Activated T-helper 9 cell treated with anti-CD3 and anti-CD28 coated beads, Interleukin-2, amount 50 U/mL, for 16 hours (primary cell): ENCODE data around the gene TRIM56.
"Not testable (repeated sequence)": the region's sequence is repeated elsewhere in the genome, so short reads cannot be mapped to it uniquely, and the experiment has no call there.

Source experiments
- DNase-seq: peaks from one replicate; pipeline ENCODE4 v3.0.0-alpha.2; 2020; ENCODE audit warnings: low read depth

TRIM56 gene

DNA sequence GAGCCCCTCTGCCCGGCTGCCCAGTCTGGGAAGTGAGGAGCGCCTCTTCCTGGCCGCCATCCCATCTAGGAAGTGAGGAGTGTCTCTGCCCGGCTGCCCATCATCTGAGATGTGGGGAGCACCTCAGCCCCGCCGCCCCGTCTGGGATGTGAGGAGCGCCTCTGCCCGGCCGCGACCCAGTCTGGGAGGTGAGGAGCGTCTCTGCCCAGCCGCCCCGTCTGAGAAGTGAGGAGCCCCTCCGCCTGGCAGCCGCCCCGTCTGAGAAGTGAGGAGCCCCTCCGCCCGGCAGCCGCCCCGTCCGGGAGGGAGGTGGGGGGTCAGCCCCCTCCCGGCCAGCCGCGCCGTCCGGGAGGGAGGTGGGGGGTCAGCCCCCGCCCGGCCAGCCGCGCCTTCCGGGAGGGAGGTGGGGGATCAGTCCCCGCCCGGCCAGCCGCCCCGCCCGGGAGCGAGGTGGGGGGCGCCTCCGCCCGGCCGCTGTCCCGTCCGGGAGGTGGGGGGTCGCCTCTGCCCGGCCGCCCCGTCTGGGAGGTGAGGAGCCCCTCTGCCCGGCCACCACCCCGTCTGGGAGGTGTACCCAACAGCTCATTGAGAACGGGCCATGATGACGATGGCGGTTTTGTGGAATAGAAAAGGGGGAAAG, 7.1 kb downstream of the TRIM56 start:
- not testable (repeated sequence) for DNase-seq

DNA sequence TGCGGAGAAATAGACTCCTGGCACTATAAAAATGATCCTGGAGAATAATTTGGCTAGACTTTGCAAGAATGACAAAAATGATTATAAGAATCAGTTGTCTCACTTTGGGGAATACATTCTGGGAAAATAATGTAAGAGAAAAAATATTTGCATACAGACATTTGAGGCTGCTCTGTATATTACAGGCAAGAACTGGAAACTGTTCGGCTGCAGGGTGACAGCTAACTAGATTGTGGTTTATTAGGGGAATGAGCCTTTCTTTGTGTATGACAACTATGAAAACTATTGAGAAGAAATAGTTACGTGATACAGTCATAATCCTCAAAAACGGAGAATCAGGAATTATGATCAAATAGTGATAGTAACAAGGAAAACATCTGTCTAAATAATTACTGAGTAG, 8.6 kb downstream of the TRIM56 start:
- DNase-seq = no peak

DNA sequence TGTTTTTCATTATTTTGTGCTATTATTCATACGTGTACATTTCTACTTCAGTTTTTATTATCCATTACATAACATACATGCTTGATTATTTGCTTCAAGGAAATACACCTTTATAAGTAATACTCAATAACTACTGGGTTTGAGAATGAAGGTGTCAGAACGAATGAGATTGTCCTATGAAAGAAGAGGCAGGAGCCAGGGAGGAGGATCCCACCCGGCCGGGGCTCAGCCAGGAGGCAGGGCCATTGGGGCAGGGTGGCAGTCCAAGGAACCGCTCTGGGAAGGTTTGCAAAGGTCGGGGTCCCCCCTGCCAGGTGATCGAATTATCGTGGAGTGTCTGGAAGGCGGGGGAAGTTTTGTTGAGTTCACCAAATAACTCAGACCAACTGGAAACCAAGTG, 9.1 kb downstream of the TRIM56 start:
- no peak for DNase-seq

DNA sequence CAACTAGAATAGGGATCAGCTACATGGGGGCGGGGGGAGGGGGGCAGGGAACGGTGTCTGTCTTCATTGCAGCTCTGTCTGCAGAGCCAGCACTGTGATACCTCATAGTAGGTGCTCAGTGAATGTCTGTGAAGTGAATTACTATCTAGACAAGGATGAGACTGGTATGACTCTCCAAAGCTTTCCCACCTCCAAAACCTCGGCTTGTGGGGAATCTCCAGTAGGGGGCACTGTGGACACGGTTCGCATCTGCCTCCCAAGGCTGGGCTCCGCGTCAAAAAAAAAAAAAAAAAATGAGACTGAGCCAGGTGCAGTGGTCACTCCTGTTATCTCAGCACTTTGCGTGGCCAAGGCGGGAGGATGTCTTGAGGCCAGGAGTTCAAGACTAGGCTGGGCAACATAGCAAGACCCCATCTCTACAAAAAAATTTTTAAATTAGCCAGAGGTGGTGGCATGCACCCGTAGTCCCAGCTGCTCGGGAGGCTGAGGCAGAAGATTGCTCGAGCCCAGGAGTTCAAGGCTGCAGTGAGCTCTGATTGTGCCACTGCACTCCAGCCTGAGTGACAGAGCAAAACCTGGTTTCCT, 9.6 kb downstream of the TRIM56 start:
- no peak for DNase-seq

DNA sequence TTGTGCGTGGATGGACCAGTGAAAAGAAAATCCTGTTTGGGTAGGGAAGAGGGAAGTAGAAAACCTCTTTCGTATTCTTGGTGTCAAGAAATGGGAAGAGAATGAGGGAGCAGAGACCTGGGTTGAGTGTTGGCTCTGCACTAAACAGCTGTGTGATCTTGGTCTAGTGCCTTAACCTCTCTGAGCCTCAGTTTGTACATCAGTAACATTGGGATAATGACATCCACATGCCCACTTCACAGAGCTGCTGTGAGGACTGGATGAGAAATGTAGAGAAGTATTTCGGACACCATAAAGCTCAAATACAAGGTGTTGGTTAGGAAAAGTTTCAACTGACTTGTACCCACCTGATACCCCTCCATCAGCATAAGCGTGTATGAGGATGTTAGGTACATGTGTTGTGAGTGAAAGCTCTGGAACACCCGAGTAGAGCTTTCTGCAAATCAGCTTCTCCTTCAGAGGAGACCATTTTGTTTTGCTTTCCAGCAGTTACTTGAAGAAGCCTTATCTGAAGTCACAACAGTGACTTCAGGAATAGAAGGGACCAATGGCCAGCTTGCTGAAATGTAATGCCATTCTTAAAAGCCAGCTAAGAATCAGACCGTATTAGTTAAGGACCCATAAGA, 11.2 kb downstream of the TRIM56 start:
- no peak for DNase-seq

- DNase-seq = no peak
Measured at GRCh38 chr7:101096957-101097347, 11.7 kb downstream of the TRIM56 start.

DNA sequence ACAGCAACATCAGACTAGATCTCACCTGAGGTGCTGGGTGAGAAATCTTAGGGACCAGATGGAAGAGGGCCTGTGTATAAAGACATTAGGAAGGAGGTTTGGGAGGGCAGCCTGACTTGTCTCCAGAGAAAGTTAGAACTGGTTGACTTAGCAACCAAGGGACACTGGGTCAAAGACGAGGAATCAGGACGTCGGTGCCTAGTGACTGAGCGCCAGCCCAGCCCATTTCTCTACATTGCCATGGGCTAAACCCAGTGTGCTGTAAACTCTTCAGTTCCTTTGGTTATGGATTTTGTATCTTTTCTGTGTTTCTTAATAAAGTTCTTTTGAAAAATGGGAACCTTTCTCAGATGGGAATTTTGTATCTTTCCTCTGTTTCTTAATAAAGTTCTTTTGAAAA, 12.3 kb downstream of the TRIM56 start:
- no peak for DNase-seq

DNA sequence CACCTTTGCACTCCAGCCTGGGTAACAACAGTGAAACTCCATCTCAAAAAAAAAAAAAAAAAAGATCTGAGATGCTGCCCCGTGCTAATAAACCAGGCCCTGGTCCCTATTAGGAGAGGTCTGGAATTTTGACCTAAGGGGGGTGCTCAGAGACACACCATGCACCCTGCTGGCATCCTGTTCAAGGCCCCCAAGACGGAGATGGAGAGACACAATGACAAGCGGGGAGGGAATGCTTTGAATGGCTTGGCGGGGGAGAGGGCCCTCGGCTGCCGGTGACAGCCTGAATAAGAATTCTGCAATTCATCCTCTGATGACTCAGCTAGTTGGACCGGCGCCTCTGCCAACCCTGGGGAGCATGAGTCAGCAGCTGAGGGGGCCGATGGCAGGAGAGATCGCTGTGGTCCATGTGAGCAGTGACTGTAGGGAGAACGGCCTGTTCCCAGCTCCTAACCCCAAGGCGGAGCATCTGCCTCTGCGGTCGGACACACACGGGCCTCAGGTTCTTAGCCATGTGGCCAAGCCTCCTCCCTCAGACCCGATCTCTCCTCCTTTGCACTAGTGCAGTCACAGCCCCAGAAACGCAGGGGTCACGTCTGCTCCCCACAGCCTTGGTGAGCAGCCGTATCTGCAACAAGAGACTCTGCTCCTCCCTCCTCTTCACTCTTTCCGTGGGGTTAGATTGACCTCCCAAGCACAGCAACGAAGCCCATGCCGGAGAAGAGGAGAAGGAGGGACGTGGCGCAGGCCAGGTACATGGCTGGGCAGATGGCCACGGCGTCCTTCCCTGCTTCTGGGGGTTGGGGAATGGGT, 14.9 kb downstream of the TRIM56 start:
- DNase-seq = peak; percentile 45

- no peak for DNase-seq
Measured at GRCh38 chr7:101100858-101101847, 15.9 kb downstream of the TRIM56 start.

GRCh38 chr7:101102026-101102425, 16.7 kb downstream of the TRIM56 start:
- DNase-seq = no peak

- not testable (repeated sequence) for DNase-seq
Measured at GRCh38 chr7:101103701-101104100, 18.4 kb downstream of the TRIM56 start.

- DNase-seq = no peak
Measured at GRCh38 chr7:101104193-101104713, 19.0 kb downstream of the TRIM56 start.

DNA sequence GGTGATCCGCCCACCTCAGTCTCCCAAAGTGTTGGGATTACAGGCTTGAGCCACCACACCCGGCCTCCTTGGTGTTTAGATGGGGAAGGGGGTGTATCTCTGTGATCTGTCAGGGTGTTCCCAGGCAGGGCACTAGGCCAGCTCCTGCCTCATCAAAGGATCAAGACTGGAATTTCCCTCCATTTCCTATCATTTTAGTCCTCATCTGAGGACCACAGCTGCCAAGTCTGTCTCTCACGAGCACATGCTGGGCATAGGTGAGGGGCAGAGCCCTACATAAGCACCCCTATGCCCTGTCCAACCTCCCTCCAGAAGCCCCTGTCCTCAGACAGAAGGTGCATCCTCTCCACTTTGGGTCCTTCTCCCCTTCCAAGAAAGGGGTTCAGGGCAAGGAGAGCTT, 19.5 kb downstream of the TRIM56 start:
- no peak for DNase-seq

- DNase-seq = not testable (repeated sequence)
Measured at GRCh38 chr7:101105248-101105647, 20.0 kb downstream of the TRIM56 start.

GRCh38 chr7:101106386-101106785, 21.1 kb downstream of the TRIM56 start:
- no peak for DNase-seq

DNA sequence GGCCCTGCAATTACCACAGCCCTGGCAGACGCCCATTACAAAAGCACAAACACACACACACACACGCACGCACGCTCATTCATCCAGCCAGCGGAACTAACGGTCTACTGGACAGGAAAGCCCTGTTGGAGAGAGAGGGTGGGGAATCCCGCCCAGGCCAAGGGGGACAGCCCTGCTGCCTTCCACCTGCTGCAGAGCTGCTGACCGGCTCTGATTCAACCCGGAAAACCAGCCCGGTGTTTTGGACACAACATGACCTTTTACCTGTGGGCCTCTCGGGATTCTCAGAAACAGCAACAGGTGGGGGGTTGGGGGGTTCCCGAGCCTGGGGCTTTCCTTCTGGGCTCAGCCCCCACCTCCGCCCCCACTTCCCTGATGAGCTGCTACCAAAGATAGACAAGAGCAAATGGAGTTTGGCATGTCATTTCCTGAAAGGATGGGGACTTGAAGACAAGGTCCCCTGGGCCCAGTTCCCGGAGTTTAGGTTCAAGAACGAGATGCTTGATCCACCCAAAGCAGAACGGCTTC, 23.1 kb downstream of the TRIM56 start:
- DNase-seq = no peak

DNA sequence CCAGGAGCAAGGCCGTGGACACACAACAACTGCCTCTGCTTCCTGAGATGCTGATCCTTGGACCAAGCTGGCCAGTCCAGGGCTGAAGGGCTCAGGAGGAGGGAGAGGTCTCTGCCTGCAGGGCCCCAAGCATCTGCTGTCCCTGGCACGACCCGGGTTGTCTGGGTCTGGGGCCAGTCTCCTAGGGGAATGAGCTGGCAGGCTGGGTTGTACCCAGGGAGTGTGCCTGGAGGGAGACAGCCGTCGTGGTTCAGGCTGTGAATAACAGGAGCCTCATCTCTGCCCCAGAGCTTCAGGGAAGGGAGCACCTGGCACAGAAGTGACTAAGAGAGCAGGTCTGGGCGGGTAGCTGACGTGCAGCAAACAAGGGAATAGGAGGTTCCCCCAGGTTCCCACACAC, 23.7 kb downstream of the TRIM56 start:
- DNase-seq = no peak

GRCh38 chr7:101109368-101109767, 24.1 kb downstream of the TRIM56 start:
- DNase-seq = no peak

GRCh38 chr7:101111261-101111660, 26.0 kb downstream of the TRIM56 start:
- no peak for DNase-seq

DNA sequence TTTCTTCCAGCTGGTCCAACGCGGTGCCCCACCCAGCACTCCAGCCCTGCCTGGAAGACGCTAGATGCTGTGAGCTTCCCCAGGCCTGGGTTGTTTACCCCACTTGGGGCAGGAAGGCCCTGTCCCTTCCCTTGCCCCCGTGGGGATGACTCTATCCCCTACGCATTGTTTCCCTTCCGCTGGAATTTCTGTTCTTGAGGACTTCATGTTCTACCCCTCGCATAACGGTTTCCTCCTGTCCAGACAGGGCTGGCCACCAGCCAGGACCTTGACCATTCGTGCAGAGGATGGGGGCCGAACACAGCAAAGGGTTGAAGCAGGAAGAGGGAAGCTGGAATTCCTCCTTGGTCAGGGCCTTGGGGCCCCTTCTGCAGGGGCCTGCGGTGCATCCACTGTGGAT, 27.0 kb downstream of the TRIM56 start:
- DNase-seq = no peak

GRCh38 chr7:101113140-101113539, 27.9 kb downstream of the TRIM56 start:
- not testable (repeated sequence) for DNase-seq
